Measurements from ENCODE around the gene ATXN7L2.

Gene ATXN7L2

DNA sequence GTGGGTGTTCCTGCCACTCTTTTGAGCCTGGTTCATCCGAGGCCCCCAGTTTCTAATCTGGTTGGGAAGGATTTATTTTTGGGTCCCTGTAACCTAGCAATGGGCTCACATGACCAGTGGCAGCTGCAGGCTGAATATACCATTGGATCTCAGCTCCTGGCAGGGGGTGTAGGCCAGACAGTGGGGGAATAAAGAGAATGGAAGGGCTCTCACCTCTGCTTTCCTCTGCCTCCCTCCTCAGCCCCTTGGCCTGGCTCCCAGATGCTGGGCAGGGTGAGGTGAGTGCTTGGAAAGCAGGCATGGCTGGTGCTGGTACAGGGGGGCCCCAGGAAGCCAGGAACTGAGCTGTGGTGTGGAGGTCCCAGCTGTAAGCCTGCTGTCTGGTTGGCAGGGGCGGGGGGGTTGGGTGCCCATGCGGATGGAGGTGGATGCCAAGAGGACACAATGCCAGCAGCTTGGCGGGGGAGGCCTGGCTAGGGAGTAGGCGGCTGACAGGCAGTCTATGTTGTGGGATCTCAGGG lies 52.3 kb downstream of the ATXN7L2 start:
- Histone ChIP-seq H3K9me3 (ENCODE audit: control insufficient read depth, insufficient read depth, low read depth, low read length) (no peaks in the 10 kb centered on the region), H3K4me1 (ENCODE audit: control insufficient read depth, insufficient read depth, low read length) (no peaks in the 10 kb centered on the region), H3K36me3 (ENCODE audit: control insufficient read depth in 2 of 2, insufficient read depth in 1 of 2, low read length in 2 of 2) (no peaks in the 10 kb centered on the region), H3K4me3 (ENCODE audit: low read depth, low read length) (no peak overlapping the region), H3K27ac (ENCODE audit: extremely low read depth, low read depth, low read length) (no peak overlapping the region)
- ChIA-PET POLR2A (interaction anchor here (0.6 kb wide), 1 partner anchor 296 kb away, joined by 3 read pairs; no protein-coding TSS in a partner anchor), CTCF (interaction anchor here (1.8 to 20.8 kb wide), 2 partner anchors 10 to 33 kb away, joined by 11 to 1152 read pairs; partner anchors contain the start of genes AMIGO1 and CYB561D1)
- TF ChIP-seq, protein P1, sequence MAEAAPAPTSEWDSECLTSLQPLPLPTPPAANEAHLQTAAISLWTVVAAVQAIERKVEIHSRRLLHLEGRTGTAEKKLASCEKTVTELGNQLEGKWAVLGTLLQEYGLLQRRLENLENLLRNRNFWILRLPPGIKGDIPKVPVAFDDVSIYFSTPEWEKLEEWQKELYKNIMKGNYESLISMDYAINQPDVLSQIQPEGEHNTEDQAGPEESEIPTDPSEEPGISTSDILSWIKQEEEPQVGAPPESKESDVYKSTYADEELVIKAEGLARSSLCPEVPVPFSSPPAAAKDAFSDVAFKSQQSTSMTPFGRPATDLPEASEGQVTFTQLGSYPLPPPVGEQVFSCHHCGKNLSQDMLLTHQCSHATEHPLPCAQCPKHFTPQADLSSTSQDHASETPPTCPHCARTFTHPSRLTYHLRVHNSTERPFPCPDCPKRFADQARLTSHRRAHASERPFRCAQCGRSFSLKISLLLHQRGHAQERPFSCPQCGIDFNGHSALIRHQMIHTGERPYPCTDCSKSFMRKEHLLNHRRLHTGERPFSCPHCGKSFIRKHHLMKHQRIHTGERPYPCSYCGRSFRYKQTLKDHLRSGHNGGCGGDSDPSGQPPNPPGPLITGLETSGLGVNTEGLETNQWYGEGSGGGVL (tag by site-specific recombination; IDR thresholded peaks at IDR 0.05) = peak; percentile 46
- TF ChIP-seq ZFHX2 (tag by site-specific recombination; conservative IDR thresholded peaks at IDR 0.05) (no peak), KLF1 (tag by site-specific recombination; IDR thresholded peaks at IDR 0.05) (no peak), ZNF571 (tag by site-specific recombination; IDR thresholded peaks at IDR 0.05) (no peak), ZNF837 (tag by site-specific recombination; IDR thresholded peaks at IDR 0.05) (no peak), ZNF138 (tag by site-specific recombination; IDR thresholded peaks at IDR 0.05; ENCODE audit: borderline replicate concordance) (no peak), ZNF423 (tag by site-specific recombination; IDR thresholded peaks at IDR 0.05) (no peak)
- TF ChIP-seq, protein P2, sequence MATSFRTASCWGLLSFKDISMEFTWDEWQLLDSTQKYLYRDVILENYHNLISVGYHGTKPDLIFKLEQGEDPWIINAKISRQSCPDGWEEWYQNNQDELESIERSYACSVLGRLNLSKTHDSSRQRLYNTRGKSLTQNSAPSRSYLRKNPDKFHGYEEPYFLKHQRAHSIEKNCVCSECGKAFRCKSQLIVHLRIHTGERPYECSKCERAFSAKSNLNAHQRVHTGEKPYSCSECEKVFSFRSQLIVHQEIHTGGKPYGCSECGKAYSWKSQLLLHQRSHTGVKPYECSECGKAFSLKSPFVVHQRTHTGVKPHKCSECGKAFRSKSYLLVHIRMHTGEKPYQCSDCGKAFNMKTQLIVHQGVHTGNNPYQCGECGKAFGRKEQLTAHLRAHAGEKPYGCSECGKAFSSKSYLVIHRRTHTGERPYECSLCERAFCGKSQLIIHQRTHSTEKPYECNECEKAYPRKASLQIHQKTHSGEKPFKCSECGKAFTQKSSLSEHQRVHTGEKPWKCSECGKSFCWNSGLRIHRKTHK (tag by site-specific recombination; IDR thresholded peaks at IDR 0.05) = no peak
- TF ChIP-seq, protein P3, sequence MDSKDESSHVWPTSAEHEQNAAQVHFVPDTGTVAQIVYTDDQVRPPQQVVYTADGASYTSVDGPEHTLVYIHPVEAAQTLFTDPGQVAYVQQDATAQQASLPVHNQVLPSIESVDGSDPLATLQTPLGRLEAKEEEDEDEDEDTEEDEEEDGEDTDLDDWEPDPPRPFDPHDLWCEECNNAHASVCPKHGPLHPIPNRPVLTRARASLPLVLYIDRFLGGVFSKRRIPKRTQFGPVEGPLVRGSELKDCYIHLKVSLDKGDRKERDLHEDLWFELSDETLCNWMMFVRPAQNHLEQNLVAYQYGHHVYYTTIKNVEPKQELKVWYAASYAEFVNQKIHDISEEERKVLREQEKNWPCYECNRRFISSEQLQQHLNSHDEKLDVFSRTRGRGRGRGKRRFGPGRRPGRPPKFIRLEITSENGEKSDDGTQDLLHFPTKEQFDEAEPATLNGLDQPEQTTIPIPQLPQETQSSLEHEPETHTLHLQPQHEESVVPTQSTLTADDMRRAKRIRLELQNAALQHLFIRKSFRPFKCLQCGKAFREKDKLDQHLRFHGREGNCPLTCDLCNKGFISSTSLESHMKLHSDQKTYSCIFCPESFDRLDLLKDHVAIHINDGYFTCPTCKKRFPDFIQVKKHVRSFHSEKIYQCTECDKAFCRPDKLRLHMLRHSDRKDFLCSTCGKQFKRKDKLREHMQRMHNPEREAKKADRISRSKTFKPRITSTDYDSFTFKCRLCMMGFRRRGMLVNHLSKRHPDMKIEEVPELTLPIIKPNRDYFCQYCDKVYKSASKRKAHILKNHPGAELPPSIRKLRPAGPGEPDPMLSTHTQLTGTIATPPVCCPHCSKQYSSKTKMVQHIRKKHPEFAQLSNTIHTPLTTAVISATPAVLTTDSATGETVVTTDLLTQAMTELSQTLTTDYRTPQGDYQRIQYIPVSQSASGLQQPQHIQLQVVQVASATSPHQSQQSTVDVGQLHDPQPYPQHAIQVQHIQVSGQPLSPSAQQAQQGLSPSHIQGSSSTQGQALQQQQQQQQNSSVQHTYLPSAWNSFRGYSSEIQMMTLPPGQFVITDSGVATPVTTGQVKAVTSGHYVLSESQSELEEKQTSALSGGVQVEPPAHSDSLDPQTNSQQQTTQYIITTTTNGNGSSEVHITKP (tag by site-specific recombination; IDR thresholded peaks at IDR 0.05) = 0 out of 2 replicates have a peak, but pooled peaks have one; percentile 27
- TF ChIP-seq, protein P4, sequence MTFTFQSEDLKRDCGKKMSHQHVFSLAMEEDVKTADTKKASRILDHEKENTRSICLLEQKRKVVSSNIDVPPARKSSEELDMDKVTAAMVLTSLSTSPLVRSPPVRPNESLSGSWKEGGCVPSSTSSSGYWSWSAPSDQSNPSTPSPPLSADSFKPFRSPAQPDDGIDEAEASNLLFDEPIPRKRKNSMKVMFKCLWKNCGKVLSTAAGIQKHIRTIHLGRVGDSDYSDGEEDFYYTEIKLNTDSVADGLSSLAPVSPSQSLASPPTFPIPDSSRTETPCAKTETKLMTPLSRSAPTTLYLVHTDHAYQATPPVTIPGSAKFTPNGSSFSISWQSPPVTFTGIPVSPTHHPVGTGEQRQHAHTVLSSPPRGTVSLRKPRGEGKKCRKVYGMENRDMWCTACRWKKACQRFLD (tag by site-specific recombination; IDR thresholded peaks at IDR 0.05) = no peak

DNA sequence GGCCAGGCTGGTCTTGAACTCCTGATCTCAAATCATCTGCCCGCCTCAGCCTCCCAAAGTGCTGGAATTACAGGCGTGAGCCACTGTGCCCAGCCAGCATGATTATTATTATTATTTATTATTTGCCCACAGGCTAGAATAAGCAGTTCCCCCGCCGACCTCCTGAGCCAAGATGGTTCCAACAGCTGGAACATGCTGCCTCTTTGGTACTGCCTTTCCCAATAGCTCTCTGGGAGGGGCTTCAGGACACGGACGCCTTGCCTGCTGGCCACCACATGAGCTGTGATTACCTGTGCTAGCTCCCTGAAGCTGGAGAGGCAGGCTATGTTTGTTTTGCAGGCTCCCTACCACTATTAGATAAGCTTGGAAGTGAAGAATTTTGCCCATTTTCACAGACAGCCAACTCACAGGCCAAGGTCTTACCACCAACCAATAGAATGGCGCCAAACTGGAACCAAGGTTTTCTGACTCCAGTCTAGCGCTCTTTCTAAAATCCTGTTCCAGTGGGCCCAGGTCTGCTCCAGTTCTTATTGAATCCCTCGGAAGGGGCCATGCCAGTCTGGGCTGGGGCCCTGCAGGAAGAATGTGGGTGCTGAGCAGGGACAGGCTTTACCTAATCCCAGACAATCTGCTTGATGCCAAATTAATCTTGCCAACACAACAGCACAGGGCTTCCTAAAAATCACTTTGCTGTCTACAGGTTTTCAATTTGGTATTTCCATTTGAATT lies 53.9 kb downstream of the ATXN7L2 start:
- Histone ChIP-seq H3K36me3 (ENCODE audit: control insufficient read depth in 2 of 2, insufficient read depth in 1 of 2, low read length in 2 of 2) (no peaks in the 10 kb centered on the region), H3K27ac (ENCODE audit: extremely low read depth, low read depth, low read length) (no peak overlapping the region), H3K4me3 (ENCODE audit: low read depth, low read length) (no peak overlapping the region), H3K9me3 (ENCODE audit: control insufficient read depth, insufficient read depth, low read depth, low read length) (no peaks in the 10 kb centered on the region), H3K4me1 (ENCODE audit: control insufficient read depth, insufficient read depth, low read length) (no peaks in the 10 kb centered on the region)
- ChIA-PET CTCF (interaction anchor here (0.6 to 20.8 kb wide), 7 partner anchors 8 to 288 kb away, joined by 3 to 1152 read pairs (median 4); partner anchors contain the start of genes AMIGO1, CYB561D1 and GNAI3), POLR2A (interaction anchor here (1.5 kb wide), 1 partner anchor 11 kb away, joined by 5 read pairs; the partner anchor contains the start of gene GNAI3)
- TF ChIP-seq REPIN1 (tag by site-specific recombination; IDR thresholded peaks at IDR 0.05; ENCODE audit: low read depth) (no peak), SCRT1 (tag by site-specific recombination; IDR thresholded peaks at IDR 0.05; ENCODE audit: borderline replicate concordance) (no peak), ZNF239 (tag by site-specific recombination; IDR thresholded peaks at IDR 0.05) (no peak), ZNF621 (tag by site-specific recombination; IDR thresholded peaks at IDR 0.05) (no peak), KLF9 (tag by site-specific recombination; IDR thresholded peaks at IDR 0.05; ENCODE audit: low read depth) (no peak), ZNF24 (tag by site-specific recombination; IDR thresholded peaks at IDR 0.05) (no peak), GLI4 (tag by site-specific recombination; IDR thresholded peaks at IDR 0.05) (no peak)
- TF ChIP-seq, protein P5, sequence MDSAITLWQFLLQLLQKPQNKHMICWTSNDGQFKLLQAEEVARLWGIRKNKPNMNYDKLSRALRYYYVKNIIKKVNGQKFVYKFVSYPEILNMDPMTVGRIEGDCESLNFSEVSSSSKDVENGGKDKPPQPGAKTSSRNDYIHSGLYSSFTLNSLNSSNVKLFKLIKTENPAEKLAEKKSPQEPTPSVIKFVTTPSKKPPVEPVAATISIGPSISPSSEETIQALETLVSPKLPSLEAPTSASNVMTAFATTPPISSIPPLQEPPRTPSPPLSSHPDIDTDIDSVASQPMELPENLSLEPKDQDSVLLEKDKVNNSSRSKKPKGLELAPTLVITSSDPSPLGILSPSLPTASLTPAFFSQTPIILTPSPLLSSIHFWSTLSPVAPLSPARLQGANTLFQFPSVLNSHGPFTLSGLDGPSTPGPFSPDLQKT (IDR thresholded peaks at IDR 0.05; ENCODE audit: borderline replicate concordance, low read depth, low read length) = no peak
- TF ChIP-seq, protein P6, sequence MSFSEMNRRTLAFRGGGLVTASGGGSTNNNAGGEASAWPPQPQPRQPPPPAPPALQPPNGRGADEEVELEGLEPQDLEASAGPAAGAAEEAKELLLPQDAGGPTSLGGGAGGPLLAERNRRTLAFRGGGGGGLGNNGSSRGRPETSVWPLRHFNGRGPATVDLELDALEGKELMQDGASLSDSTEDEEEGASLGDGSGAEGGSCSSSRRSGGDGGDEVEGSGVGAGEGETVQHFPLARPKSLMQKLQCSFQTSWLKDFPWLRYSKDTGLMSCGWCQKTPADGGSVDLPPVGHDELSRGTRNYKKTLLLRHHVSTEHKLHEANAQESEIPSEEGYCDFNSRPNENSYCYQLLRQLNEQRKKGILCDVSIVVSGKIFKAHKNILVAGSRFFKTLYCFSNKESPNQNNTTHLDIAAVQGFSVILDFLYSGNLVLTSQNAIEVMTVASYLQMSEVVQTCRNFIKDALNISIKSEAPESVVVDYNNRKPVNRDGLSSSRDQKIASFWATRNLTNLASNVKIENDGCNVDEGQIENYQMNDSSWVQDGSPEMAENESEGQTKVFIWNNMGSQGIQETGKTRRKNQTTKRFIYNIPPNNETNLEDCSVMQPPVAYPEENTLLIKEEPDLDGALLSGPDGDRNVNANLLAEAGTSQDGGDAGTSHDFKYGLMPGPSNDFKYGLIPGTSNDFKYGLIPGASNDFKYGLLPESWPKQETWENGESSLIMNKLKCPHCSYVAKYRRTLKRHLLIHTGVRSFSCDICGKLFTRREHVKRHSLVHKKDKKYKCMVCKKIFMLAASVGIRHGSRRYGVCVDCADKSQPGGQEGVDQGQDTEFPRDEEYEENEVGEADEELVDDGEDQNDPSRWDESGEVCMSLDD (tag by site-specific recombination; IDR thresholded peaks at IDR 0.05) = no peak
